NT2/D1 (cell line): ENCODE results near the gene SLC22A4.

Experiments used
- SUZ12 ChIP-seq: IDR thresholded peaks from 2 replicates; pipeline ENCODE4 v1.6.1; 2011; ENCODE audit not compliant: insufficient read length, insufficient read depth; ENCODE audit errors: extremely low read depth
- ZNF274 ChIP-seq: IDR thresholded peaks from 2 replicates; pipeline ENCODE4 v1.6.1; 2011; ENCODE audit warnings: mild to moderate bottlenecking, low read depth, low read length

DNA sequence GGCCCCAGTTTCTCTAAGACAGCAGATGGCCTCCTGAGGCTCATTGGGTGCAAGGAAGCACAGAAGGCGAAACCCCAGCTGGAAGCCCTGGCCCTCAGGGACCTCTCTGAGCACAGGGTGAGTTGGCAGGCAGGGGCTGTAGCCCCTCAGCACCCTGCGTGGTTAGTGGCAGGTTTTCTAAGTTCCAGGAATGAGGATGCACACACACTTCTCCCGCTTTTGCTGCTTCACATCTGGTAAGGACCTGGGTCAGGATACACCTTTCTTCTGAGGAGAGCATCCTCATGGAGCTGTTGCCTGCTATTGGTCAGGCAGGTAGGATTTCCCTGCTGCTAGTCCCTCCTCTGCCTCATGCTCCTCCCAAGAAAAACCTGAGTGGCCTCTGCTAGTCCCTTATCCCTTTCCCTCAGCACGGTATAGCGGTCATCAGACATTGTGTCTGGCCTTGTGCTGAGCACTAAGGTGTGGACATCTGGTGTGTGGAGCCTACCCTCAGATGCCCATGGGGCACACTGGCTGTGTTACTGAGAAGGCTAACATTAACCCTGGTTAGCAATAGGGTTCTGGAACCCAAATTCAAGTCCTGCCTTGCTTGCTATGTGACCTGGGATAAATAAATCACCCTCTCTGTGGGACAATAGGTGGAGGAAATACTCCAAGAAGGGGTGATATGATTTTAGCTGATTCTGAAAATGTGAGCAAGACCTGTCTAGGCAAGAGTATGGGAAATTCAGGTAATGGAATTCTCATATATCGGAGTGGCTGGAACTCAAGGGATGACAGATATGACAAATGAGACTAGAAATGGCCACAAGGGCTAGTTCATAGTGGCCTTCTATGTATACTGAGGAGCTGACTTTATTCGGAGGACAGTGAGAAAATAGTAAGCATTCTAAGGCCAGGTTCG is 1.6 kb downstream of the SLC22A4 start:
- TF ChIP-seq ZNF274 (no peak), SUZ12 (no peak)
